Peyer's patch (tissue), 4 donors: ENCODE data around the gene ATG7. TPM values are rescaled to one million over a fixed set of nuclear protein-coding genes. Genes with fewer than 3 reads are reported as not detected.

Source experiments
- DNase-seq, 3 donors: peaks; one replicate each; pipeline ENCODE4 v3.0.0-alpha.2; 2017 to 2019
- H3K27ac ChIP-seq, 4 donors: fragments of 200-600 bp; sonication (generic); one replicate each; pipeline ENCODE4 v1.5.1; 2016 to 2019
- H3K27me3 ChIP-seq, 2 donors: fragments of 200-600 bp; sonication (generic); one replicate each; pipeline ENCODE4 v1.5.1; 2019
- H3K36me3 ChIP-seq, 3 donors: fragments of 200-600 bp; sonication (generic); one replicate each; pipeline ENCODE4 v1.5.1; 2016 to 2019
- H3K4me1 ChIP-seq, 4 donors: fragments of 200-600 bp; sonication (generic); one replicate each; pipeline ENCODE4 v1.5.1; 2016 to 2019
- H3K4me3 ChIP-seq, 4 donors: fragments of 200-600 bp; sonication (generic); 1 replicate in 3 of 4; 2 replicates in 1 of 4; pipeline ENCODE4 v1.5.1; 2016 to 2019; ENCODE audit warnings: mild to moderate bottlenecking in 1 of 4
- H3K9me3 ChIP-seq, 4 donors: fragments of 200-600 bp; sonication (generic); one replicate each; pipeline ENCODE4 v1.5.1; 2016 to 2019; ENCODE audit warnings: mild to moderate bottlenecking in 1 of 4
- POLR2A ChIP-seq, 2 donors: fragments of 450-650 bp; IDR thresholded peaks; one replicate each; pipeline ENCODE4 v1.5.1; 2017; ENCODE audit warnings: antibody characterized with exemption in 2 of 2, mild to moderate bottlenecking in 2 of 2, moderate library complexity in 2 of 2
- total RNA-seq, 4 donors: library from RNA; depleted of rRNA; stranded (reverse); fragments of >200 nt; gene quantifications; one replicate each; pipeline ENCODE4 v1.1.0, GENCODE V29; 2016
- TF ChIP-seq, protein P1 (sequence below), 6 experiments: fragments of 450-650 bp in 4 of 6; fragments of 200-600 bp in 2 of 6; sonication (generic) in 1 of 6; IDR thresholded peaks; one replicate each; pipeline ENCODE4 v1.5.1; 2017 to 2019; ENCODE audit warnings: antibody characterized with exemption in 6 of 6, mild to moderate bottlenecking in 3 of 6, moderate library complexity in 1 of 6

The ATG7 gene
- total RNA-seq, 4 donors from 2014 or later, result 45.2 to 126 (median 70.8) TPM

- Histone ChIP-seq H3K4me1 (peaks cover 0 to 12% (median 0%) of the 10 kb centered on the region in 4 donors), H3K27me3 (no peaks in the 10 kb centered on the region), H3K36me3 (peaks cover 0 to 37% (median 0%) of the 10 kb centered on the region in 3 donors), H3K4me3 (no peak overlapping the region), H3K9me3 (no peaks in the 10 kb centered on the region), H3K27ac (peak overlapping the region; percentile 8 to 71 (median 59))
- TF ChIP-seq POLR2A (IDR thresholded peaks at IDR 0.05), result no peak
- TF ChIP-seq, protein P1, sequence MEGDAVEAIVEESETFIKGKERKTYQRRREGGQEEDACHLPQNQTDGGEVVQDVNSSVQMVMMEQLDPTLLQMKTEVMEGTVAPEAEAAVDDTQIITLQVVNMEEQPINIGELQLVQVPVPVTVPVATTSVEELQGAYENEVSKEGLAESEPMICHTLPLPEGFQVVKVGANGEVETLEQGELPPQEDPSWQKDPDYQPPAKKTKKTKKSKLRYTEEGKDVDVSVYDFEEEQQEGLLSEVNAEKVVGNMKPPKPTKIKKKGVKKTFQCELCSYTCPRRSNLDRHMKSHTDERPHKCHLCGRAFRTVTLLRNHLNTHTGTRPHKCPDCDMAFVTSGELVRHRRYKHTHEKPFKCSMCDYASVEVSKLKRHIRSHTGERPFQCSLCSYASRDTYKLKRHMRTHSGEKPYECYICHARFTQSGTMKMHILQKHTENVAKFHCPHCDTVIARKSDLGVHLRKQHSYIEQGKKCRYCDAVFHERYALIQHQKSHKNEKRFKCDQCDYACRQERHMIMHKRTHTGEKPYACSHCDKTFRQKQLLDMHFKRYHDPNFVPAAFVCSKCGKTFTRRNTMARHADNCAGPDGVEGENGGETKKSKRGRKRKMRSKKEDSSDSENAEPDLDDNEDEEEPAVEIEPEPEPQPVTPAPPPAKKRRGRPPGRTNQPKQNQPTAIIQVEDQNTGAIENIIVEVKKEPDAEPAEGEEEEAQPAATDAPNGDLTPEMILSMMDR (IDR thresholded peaks at IDR 0.05), result no peak
- peak in 1 of 3 donors; percentile 54 for DNase-seq
These were observed 95.0 kb downstream of the ATG7 start for GRCh38 chr3:11367143-11367693.

- H3K27ac ChIP-seq, result no peak overlapping the region
- no peak overlapping the region for H3K4me3 ChIP-seq
- H3K9me3 ChIP-seq, result no peaks in the 10 kb centered on the region
- TF ChIP-seq, protein P1 (IDR thresholded peaks at IDR 0.05), result no peak
- TF ChIP-seq POLR2A (IDR thresholded peaks at IDR 0.05), result no peak
- no peaks in the 10 kb centered on the region for H3K27me3 ChIP-seq
- peaks cover 0 to 12% (median 0%) of the 10 kb centered on the region in 4 donors for H3K4me1 ChIP-seq
- no peak for DNase-seq
- peaks cover 0 to 11% (median 0%) of the 10 kb centered on the region in 3 donors for H3K36me3 ChIP-seq
These were observed 98.0 kb downstream of the ATG7 start for GRCh38 chr3:11370191-11370590.

GRCh38 chr3:11370966-11371365, 98.8 kb downstream of the ATG7 start:
- no peak for TF ChIP-seq POLR2A (IDR thresholded peaks at IDR 0.05)
- TF ChIP-seq, protein P1 (IDR thresholded peaks at IDR 0.05), result no peak
- Histone ChIP-seq H3K4me3 (no peak overlapping the region), H3K4me1 (peaks cover 0 to 12% (median 0%) of the 10 kb centered on the region in 4 donors), H3K36me3 (peaks cover 0 to 3% (median 0%) of the 10 kb centered on the region in 3 donors), H3K27ac (no peak overlapping the region), H3K9me3 (no peaks in the 10 kb centered on the region), H3K27me3 (no peaks in the 10 kb centered on the region)
- DNase-seq, result no peak

DNA sequence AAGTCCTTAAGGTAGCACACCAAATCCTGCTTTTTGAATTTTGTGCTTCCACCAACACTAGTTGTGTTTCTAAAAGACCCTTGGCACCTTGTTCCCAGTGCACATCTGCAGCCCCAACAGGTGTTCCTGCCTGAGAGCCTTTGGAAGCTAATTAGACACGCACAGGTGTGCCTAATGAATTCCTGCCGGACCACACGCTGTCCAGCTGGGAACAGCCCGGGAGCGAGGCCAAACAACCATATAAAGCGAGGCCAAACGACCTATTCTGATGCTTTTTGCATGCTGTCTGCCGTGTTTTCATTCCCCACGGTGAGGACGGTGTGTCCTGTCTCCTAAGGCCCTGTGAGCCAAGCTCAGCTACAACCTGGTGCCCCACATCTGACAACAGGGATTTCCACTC, 99.5 kb downstream of the ATG7 start:
- H3K36me3 ChIP-seq, result peaks cover 0 to 3% (median 0%) of the 10 kb centered on the region in 3 donors
- TF ChIP-seq, protein P1 (IDR thresholded peaks at IDR 0.05), result no peak
- no peak for TF ChIP-seq POLR2A (IDR thresholded peaks at IDR 0.05)
- peaks cover 0 to 8% (median 0%) of the 10 kb centered on the region in 4 donors for H3K4me1 ChIP-seq
- no peaks in the 10 kb centered on the region for H3K9me3 ChIP-seq
- H3K27me3 ChIP-seq, result no peaks in the 10 kb centered on the region
- DNase-seq, result no peak
- no peak overlapping the region for H3K27ac ChIP-seq
- H3K4me3 ChIP-seq, result no peak overlapping the region

DNA sequence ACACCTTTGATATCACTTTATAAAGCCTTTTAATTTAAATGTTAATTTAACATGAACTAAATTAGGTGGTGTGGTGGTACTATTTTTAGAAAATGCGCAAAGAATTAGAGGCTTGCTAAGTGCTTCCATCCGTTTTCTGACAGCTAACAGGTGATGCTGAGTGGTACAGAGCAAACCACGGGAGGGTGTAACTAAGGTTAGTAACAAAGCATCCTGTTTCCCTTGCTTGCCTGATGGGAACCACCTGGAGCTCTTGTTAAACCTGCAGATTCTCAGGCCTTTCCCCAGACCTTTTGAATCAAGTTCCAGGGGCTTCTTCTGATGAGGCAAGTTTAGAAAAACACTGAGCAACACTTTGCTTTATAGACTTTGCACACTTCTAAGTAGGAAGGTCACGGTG, 101.0 kb downstream of the ATG7 start:
- Histone ChIP-seq H3K9me3 (no peaks in the 10 kb centered on the region), H3K4me1 (no peaks in the 10 kb centered on the region), H3K36me3 (peaks cover 0 to 3% (median 0%) of the 10 kb centered on the region in 3 donors), H3K27ac (no peak overlapping the region), H3K4me3 (no peak overlapping the region), H3K27me3 (no peaks in the 10 kb centered on the region)
- no peak for TF ChIP-seq POLR2A (IDR thresholded peaks at IDR 0.05)
- TF ChIP-seq, protein P1 (IDR thresholded peaks at IDR 0.05), result no peak
- DNase-seq, result no peak
